A549 (cell line): ENCODE results near the gene GPR63.

Source experiments
- BHLHE40 ChIP-seq: IDR thresholded peaks from 2 replicates; pipeline ENCODE4 v1.6.1; 2012; ENCODE audit warnings: low read depth, low read length, inconsistent platforms
- CEBPB ChIP-seq, 2 experiments: fragments of >200 bp in 1 of 2; sonication (Bioruptor Twin) in 1 of 2; formaldehyde crosslinking in 1 of 2; IDR thresholded peaks; 2 replicates each; pipeline ENCODE4 v1.6.1; 2012 to 2016
- EP300 ChIP-seq, 2 experiments: fragments of >200 bp; sonication (Bioruptor Twin); formaldehyde crosslinking; IDR thresholded peaks; 2 replicates in 1 of 2; 3 replicates in 1 of 2; pipeline ENCODE4 v1.6.1; 2016 to 2017
- HOXA7 ChIP-seq: fragments of 250-450 bp; sonication (Bioruptor Pico); IDR thresholded peaks from 2 replicates; pipeline ENCODE4 v1.5.0; 2020; ENCODE audit warnings: mild to moderate bottlenecking, moderate library complexity
- HOXB13 ChIP-seq: fragments of 250-450 bp; sonication (Bioruptor Pico); IDR thresholded peaks from 2 replicates; pipeline ENCODE4 v1.5.0; 2020; ENCODE audit warnings: low read depth, mild to moderate bottlenecking, moderate library complexity
- KDM1A ChIP-seq: fragments of 200-600 bp; sonication (generic); IDR thresholded peaks from 2 replicates; pipeline ENCODE4 v1.6.1; 2016; ENCODE audit warnings: low read depth, mild to moderate bottlenecking
- MYC ChIP-seq: IDR thresholded peaks from 2 replicates; pipeline ENCODE4 v1.6.1; 2012; ENCODE audit warnings: mild to moderate bottlenecking, inconsistent platforms, low read length, improper control_type of control experiment, borderline replicate concordance
- NPAS2 ChIP-seq: fragments of 250-450 bp; sonication (Bioruptor Pico); IDR thresholded peaks from 2 replicates; pipeline ENCODE4 v1.8.0; 2022; ENCODE audit warnings: mild to moderate bottlenecking, moderate library complexity, borderline replicate concordance
- PHF8 ChIP-seq: fragments of 200-600 bp; sonication (generic); IDR thresholded peaks from 2 replicates; pipeline ENCODE4 v1.6.1; 2016; ENCODE audit warnings: low read depth, mild to moderate bottlenecking, antibody characterized with exemption, moderate library complexity, borderline replicate concordance
- POLR2A ChIP-seq: IDR thresholded peaks from 2 replicates; pipeline ENCODE4 v1.6.1; 2012; ENCODE audit warnings: mild to moderate bottlenecking, low read length
- USF2 ChIP-seq: fragments of 450-650 bp; IDR thresholded peaks from 2 replicates; pipeline ENCODE4 v1.6.1; 2014; ENCODE audit warnings: antibody characterized with exemption
- ZFP36 ChIP-seq: fragments of 450-650 bp; IDR thresholded peaks from 2 replicates; pipeline ENCODE4 v1.6.1; 2014; ENCODE audit warnings: borderline replicate concordance; ENCODE audit not compliant: partially characterized antibody
- TF ChIP-seq, protein P1 (sequence below): fragments of >200 bp; sonication (Bioruptor Twin); formaldehyde crosslinking; IDR thresholded peaks from 3 replicates; pipeline ENCODE4 v1.5.1; 2016

GRCh38 chr6:96766769-96767168 lies 70.5 kb downstream of the GPR63 start:
- TF ChIP-seq, protein P1, sequence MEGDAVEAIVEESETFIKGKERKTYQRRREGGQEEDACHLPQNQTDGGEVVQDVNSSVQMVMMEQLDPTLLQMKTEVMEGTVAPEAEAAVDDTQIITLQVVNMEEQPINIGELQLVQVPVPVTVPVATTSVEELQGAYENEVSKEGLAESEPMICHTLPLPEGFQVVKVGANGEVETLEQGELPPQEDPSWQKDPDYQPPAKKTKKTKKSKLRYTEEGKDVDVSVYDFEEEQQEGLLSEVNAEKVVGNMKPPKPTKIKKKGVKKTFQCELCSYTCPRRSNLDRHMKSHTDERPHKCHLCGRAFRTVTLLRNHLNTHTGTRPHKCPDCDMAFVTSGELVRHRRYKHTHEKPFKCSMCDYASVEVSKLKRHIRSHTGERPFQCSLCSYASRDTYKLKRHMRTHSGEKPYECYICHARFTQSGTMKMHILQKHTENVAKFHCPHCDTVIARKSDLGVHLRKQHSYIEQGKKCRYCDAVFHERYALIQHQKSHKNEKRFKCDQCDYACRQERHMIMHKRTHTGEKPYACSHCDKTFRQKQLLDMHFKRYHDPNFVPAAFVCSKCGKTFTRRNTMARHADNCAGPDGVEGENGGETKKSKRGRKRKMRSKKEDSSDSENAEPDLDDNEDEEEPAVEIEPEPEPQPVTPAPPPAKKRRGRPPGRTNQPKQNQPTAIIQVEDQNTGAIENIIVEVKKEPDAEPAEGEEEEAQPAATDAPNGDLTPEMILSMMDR = no peak
- TF ChIP-seq NPAS2 (CRISPR knock-in tag) (no peak), HOXB13 (CRISPR knock-in tag) (no peak), EP300 (IDR thresholded peaks at IDR 0.05) (no peak), KDM1A (no peak), USF2 (no peak), PHF8 (no peak), CEBPB (IDR thresholded peaks at IDR 0.05) (no peak), BHLHE40 (no peak), HOXA7 (no peak), POLR2A (no peak), ZFP36 (no peak), MYC (no peak)
